ENCODE results near the gene B3GALNT2. TPM values are rescaled to one million over a fixed set of nuclear protein-coding genes. Genes with fewer than 3 reads are reported as not detected.

Gene B3GALNT2
- total RNA-seq, 6 donors from 2014 or later: 11.0 to 27.3 (median 22.1) TPM

- H3K4me1 ChIP-seq: no peaks in the 10 kb centered on the region
- ATAC-seq (ENCODE audit: low FRiP score in 2 of 2) (no peak), DNase-seq (no peak)
- H3K27ac ChIP-seq: no peak overlapping the region
- H3K36me3 ChIP-seq: no peaks in the 10 kb centered on the region
- no peaks in the 10 kb centered on the region for H3K9me3 ChIP-seq
- TF ChIP-seq EP300 (IDR thresholded peaks at IDR 0.05) (no peak), CTCF (IDR thresholded peaks at IDR 0.05) (no peak), POLR2A (IDR thresholded peaks at IDR 0.05) (no peak), POLR2AphosphoS5 (IDR thresholded peaks at IDR 0.05) (no peak)
- H3K27me3 ChIP-seq: no peaks in the 10 kb centered on the region
- 71 to 76% methylated on average over 13 of the region's 13 CpGs for WGBS, 2 donors
- no peak overlapping the region for H3K4me3 ChIP-seq
Measured at GRCh38 chr1:235511470-235512240, 7.4 kb upstream of the B3GALNT2 start.

GRCh38 chr1:235510823-235511222, 6.6 kb upstream of the B3GALNT2 start:
- peaks cover 0 to 4% (median 1%) of the 10 kb centered on the region in 4 donors for H3K4me1 ChIP-seq
- no peaks in the 10 kb centered on the region for H3K9me3 ChIP-seq
- no peak overlapping the region for H3K4me3 ChIP-seq
- WGBS, 2 donors: 73 to 82% methylated on average over 6 of the region's 6 CpGs
- H3K36me3 ChIP-seq: no peaks in the 10 kb centered on the region
- TF ChIP-seq POLR2AphosphoS5 (IDR thresholded peaks at IDR 0.05) (no peak), CTCF (IDR thresholded peaks at IDR 0.05) (no peak), EP300 (IDR thresholded peaks at IDR 0.05) (no peak), POLR2A (IDR thresholded peaks at IDR 0.05) (no peak)
- no peak overlapping the region for H3K27ac ChIP-seq
- ATAC-seq (ENCODE audit: low FRiP score in 2 of 2): no peak
- H3K27me3 ChIP-seq: no peaks in the 10 kb centered on the region
- DNase-seq: no peak

GRCh38 chr1:235507623-235508022, 3.4 kb upstream of the B3GALNT2 start:
- 79 to 88% methylated on average over 3 of the region's 3 CpGs for WGBS, 2 donors
- Histone ChIP-seq H3K27ac (no peak overlapping the region), H3K36me3 (no peaks in the 10 kb centered on the region), H3K27me3 (no peaks in the 10 kb centered on the region), H3K9me3 (no peaks in the 10 kb centered on the region), H3K4me3 (no peak overlapping the region), H3K4me1 (peaks cover 7 to 11% (median 9%) of the 10 kb centered on the region in 4 donors)
- TF ChIP-seq EP300 (IDR thresholded peaks at IDR 0.05): no peak
- no peak for DNase-seq
- ATAC-seq (ENCODE audit: low FRiP score in 2 of 2): no peak

GRCh38 chr1:235504494-235505222, 406 bp upstream of the B3GALNT2 start:
- peak; percentile 89 to 99 (median 97) for TF ChIP-seq CTCF (IDR thresholded peaks at IDR 0.05)
- TF ChIP-seq EP300 (IDR thresholded peaks at IDR 0.05): peak in 1 of 4 donors; percentile 37
- TF ChIP-seq POLR2A (IDR thresholded peaks at IDR 0.05): peak in 2 of 4 donors; percentile 75 to 88
- TF ChIP-seq POLR2AphosphoS5 (IDR thresholded peaks at IDR 0.05): peak; percentile 81 to 90
- H3K9me3 ChIP-seq: no peaks in the 10 kb centered on the region
- H3K27me3 ChIP-seq: no peaks in the 10 kb centered on the region
- 0% methylated on average over 20 to 45 of the region's 61 CpGs for WGBS, 2 donors
- DNase-seq: peak; percentile 99
- H3K4me3 ChIP-seq: peak overlapping the region; percentile 67 to 92 (median 84)
- peak overlapping the region; percentile 96 to 99 (median 98) for H3K27ac ChIP-seq
- peak; percentile 96 to 99 for ATAC-seq (ENCODE audit: low FRiP score in 2 of 2)
- peaks cover 12 to 15% (median 13%) of the 10 kb centered on the region in 4 donors for H3K4me1 ChIP-seq
- H3K36me3 ChIP-seq: no peaks in the 10 kb centered on the region

- 1 to 2% methylated on average over 34 to 37 of the region's 49 CpGs for WGBS, 2 donors
- H3K27ac ChIP-seq: peak overlapping the region; percentile 96 to 99 (median 98)
- peak overlapping the region; percentile 61 to 92 (median 77) for H3K4me3 ChIP-seq
- peak; percentile 73 to 91 for DNase-seq
- H3K36me3 ChIP-seq: no peaks in the 10 kb centered on the region
- peaks cover 12 to 15% (median 13%) of the 10 kb centered on the region in 4 donors for H3K4me1 ChIP-seq
- H3K27me3 ChIP-seq: no peaks in the 10 kb centered on the region
- H3K9me3 ChIP-seq: no peaks in the 10 kb centered on the region
- ATAC-seq (ENCODE audit: low FRiP score in 2 of 2): peak in 1 of 2 donors; percentile 39
- TF ChIP-seq POLR2AphosphoS5 (IDR thresholded peaks at IDR 0.05) (peak in 1 of 2 donors; percentile 8), EP300 (IDR thresholded peaks at IDR 0.05) (no peak)
Measured at GRCh38 chr1:235503403-235504121, 690 bp downstream of the B3GALNT2 start.

All from upper lobe of left lung (tissue), 6 donors.